Panc1 (cell line): ENCODE data around the gene STAT3. TPM values are rescaled to one million over a fixed set of nuclear protein-coding genes. Genes with fewer than 3 reads are reported as not detected.
A peak's percentile ranks its signal among the peaks of the same experiment; 100 is the strongest.

Experiments used
- ATAC-seq: fragments of 200-7000 bp; cut with Tn5 transposase; 2 replicates; pipeline ENCODE4 v1.9.1; 2020; ENCODE audit warnings: mild to moderate bottlenecking, moderate library complexity
- BruUV-seq: library from RNA; stranded (reverse); fragments of 400-500 nt; replicated peaks from 2 replicates; lab custom pipeline; 2021; lab: Mats Ljungman, UMichigan
- CTCF ChIA-PET: fragments of 300-600 bp; sonication (Branson Sonifier 250); formaldehyde crosslinking; loops from one replicate; lab custom pipeline; 2022; ENCODE audit warnings: antibody characterized with exemption; lab: Charles Lee
- POLR2A ChIA-PET: fragments of 300-600 bp; sonication (Branson Sonifier 250); formaldehyde crosslinking; loops from one replicate; lab custom pipeline; 2022; ENCODE audit warnings: antibody characterized with exemption; lab: Charles Lee
- DNase-seq: peaks from one replicate; pipeline ENCODE4 v3.0.0-alpha.2; 2010; ENCODE audit warnings: low read depth, low spot score
- H3K27ac ChIP-seq: 2 replicates; pipeline ENCODE4 v1.5.1; 2011; ENCODE audit warnings: mild to moderate bottlenecking, low read length, inconsistent platforms
- H3K27me3 ChIP-seq: fragments of 200-500 bp; sonication (Bioruptor generic); 2 replicates; pipeline ENCODE4 v1.6.0; 2014; ENCODE audit warnings: low read length, inconsistent platforms; ENCODE audit not compliant: control insufficient read depth, insufficient read depth
- H3K36me3 ChIP-seq: fragments of 200-500 bp; sonication (Bioruptor generic); 2 replicates; pipeline ENCODE4 v1.5.1; 2014; ENCODE audit warnings: inconsistent platforms, mild to moderate bottlenecking, low read length, moderate library complexity; ENCODE audit not compliant: control insufficient read depth, insufficient read depth
- H3K4me1 ChIP-seq: 2 replicates; pipeline ENCODE4 v1.5.1; 2011; ENCODE audit warnings: inconsistent platforms, mild to moderate bottlenecking, low read length, moderate library complexity; ENCODE audit not compliant: control insufficient read depth, insufficient read depth
- H3K4me3 ChIP-seq, 2 experiments: 2 replicates each; pipeline ENCODE4 v1.5.1; 2011 to 2012; ENCODE audit warnings: low read depth in 2 of 2, low read length in 2 of 2, mild to moderate bottlenecking in 2 of 2, inconsistent platforms in 1 of 2, moderate library complexity in 1 of 2
- H3K9me3 ChIP-seq: fragments of 200-500 bp; sonication (Bioruptor generic); 2 replicates; pipeline ENCODE4 v1.5.1; 2014; ENCODE audit warnings: low read depth, mild to moderate bottlenecking, inconsistent platforms, low read length, moderate library complexity; ENCODE audit not compliant: control insufficient read depth, insufficient read depth
- CTCF ChIP-seq: fragments of 450-650 bp; IDR thresholded peaks from 2 replicates; pipeline ENCODE4 v1.5.1; 2017; ENCODE audit warnings: mild to moderate bottlenecking
- POLR2AphosphoS5 ChIP-seq: IDR thresholded peaks from 2 replicates; pipeline ENCODE4 v1.6.1; 2012; ENCODE audit warnings: mild to moderate bottlenecking, low read depth, low read length, moderate library complexity
- REST ChIP-seq, 2 experiments: IDR thresholded peaks; 2 replicates each; pipeline ENCODE4 v1.6.1; 2011 to 2012; ENCODE audit warnings: low read depth in 2 of 2, control low read depth in 1 of 2, low read length in 1 of 2, mild to moderate bottlenecking in 1 of 2, moderate library complexity in 1 of 2; ENCODE audit not compliant: insufficient read depth in 1 of 2
- SIN3A ChIP-seq: IDR thresholded peaks from 2 replicates; pipeline ENCODE4 v1.6.1; 2012; ENCODE audit warnings: low read depth, mild to moderate bottlenecking, low read length, moderate library complexity, borderline replicate concordance; ENCODE audit not compliant: insufficient read depth
- TCF7L2 ChIP-seq: IDR thresholded peaks from 2 replicates; pipeline ENCODE4 v1.6.1; 2011; ENCODE audit warnings: mild to moderate bottlenecking, low read depth, low read length, inconsistent platforms
- in situ Hi-C: cut with HindIII; loops from 2 replicates; pipeline ENCODE4 v1.10.0; 2016; ENCODE audit warnings: low sequenced_read_pairs, low pct_unique_long_range_greater_than_20kb
- intact Hi-C: fragments of 100-400 bp; cut with micrococcal nuclease; formaldehyde crosslinking; loops from one replicate; pipeline ENCODE4 v1.10.0; 2022; ENCODE audit not compliant: unreplicated experiment
- total RNA-seq: library from RNA; stranded (reverse); gene quantifications from one replicate; pipeline ENCODE4 v1.2.1, GENCODE V29; 2021; ENCODE audit not compliant: unreplicated experiment

The STAT3 gene
- total RNA-seq, 1 experiment from 2014 or later = 287 TPM

- intact Hi-C loops (no loop called here), in situ Hi-C loops (no loop called here)
- Histone ChIP-seq H3K4me1 (peaks cover 51% of the 10 kb centered on the region), H3K4me3 (no peak overlapping the region), H3K27me3 (no peaks in the 10 kb centered on the region), H3K9me3 (no peaks in the 10 kb centered on the region), H3K27ac (0 out of 2 replicates have a peak overlapping the region, but pooled peaks have one; percentile 9), H3K36me3 (no peaks in the 10 kb centered on the region)
- ChIA-PET CTCF (interaction anchor here (0.6 kb wide), 1 partner anchor 58 kb away, joined by 3 read pairs; no protein-coding TSS in a partner anchor), POLR2A (no interaction called here)
- no TSS peak for BruUV-seq
- DNase-seq (no peak), ATAC-seq (no peak)
- TF ChIP-seq POLR2AphosphoS5 = no peak
- no peak for TF ChIP-seq REST (IDR thresholded peaks at IDR 0.05; ENCODE audit: insufficient read depth in 1 of 2, low read depth in 2 of 2, low read length in 1 of 2)
- no peak for TF ChIP-seq TCF7L2
- TF ChIP-seq SIN3A = no peak
- TF ChIP-seq CTCF = no peak
Observed at GRCh38 chr17:42358434-42358833, 29.8 kb downstream of the STAT3 start.

GRCh38 chr17:42354956-42355843 is 33.0 kb downstream of the STAT3 start:
- H3K27me3 ChIP-seq = no peaks in the 10 kb centered on the region
- no peak overlapping the region for H3K4me3 ChIP-seq
- ATAC-seq (no peak), DNase-seq (no peak)
- TF ChIP-seq REST (IDR thresholded peaks at IDR 0.05; ENCODE audit: insufficient read depth in 1 of 2, low read depth in 2 of 2, low read length in 1 of 2) (no peak), TCF7L2 (no peak), SIN3A (no peak), POLR2AphosphoS5 (no peak), CTCF (no peak)
- POLR2A ChIA-PET = no interaction called here
- peak overlapping the region; percentile 73 for H3K27ac ChIP-seq
- H3K9me3 ChIP-seq = no peaks in the 10 kb centered on the region
- CTCF ChIA-PET = no interaction called here
- intact Hi-C loops = no loop called here
- in situ Hi-C loops = no loop called here
- no peaks in the 10 kb centered on the region for H3K36me3 ChIP-seq
- peaks cover 31% of the 10 kb centered on the region for H3K4me1 ChIP-seq
- BruUV-seq = TSS peak; percentile 55
